Ascending aorta (tissue), 2 donors: Measurements from ENCODE around the gene TCF3. TPM values are rescaled to one million over a fixed set of nuclear protein-coding genes. Genes with fewer than 3 reads are reported as not detected.

Experiments used
- DNase-seq, 2 donors: peaks; one replicate each; pipeline ENCODE4 v3.0.0-alpha.2; 2019; ENCODE audit warnings: low spot score in 2 of 2
- H3K27ac ChIP-seq, 2 donors: fragments of 200-600 bp; sonication (generic); one replicate each; pipeline ENCODE4 v1.5.1; 2016 to 2017; ENCODE audit warnings: mild to moderate bottlenecking in 1 of 2
- H3K27me3 ChIP-seq: fragments of 200-600 bp; sonication (generic); one replicate; pipeline ENCODE4 v1.5.1; 2017
- H3K36me3 ChIP-seq, 2 donors: fragments of 200-600 bp; sonication (generic); one replicate each; pipeline ENCODE4 v1.5.1; 2016
- H3K4me1 ChIP-seq, 2 donors: fragments of 200-600 bp; sonication (generic); one replicate each; pipeline ENCODE4 v1.5.1; 2016 to 2017; ENCODE audit warnings: mild to moderate bottlenecking in 1 of 2
- H3K4me3 ChIP-seq, 2 donors: fragments of 200-600 bp; sonication (generic); one replicate each; pipeline ENCODE4 v1.5.1; 2016 to 2017; ENCODE audit warnings: mild to moderate bottlenecking in 1 of 2
- H3K9me3 ChIP-seq, 2 donors: fragments of 200-600 bp; sonication (generic); one replicate each; pipeline ENCODE4 v1.5.1; 2016
- intact Hi-C: fragments of 100-400 bp; cut with DNase I; formaldehyde crosslinking; loops from one replicate; pipeline ENCODE4 v1.15.1; 2023
- total RNA-seq: library from RNA; depleted of rRNA; stranded (reverse); fragments of >200 nt; gene quantifications from one replicate; pipeline ENCODE4 v1.1.0, GENCODE V29; 2016
- TF ChIP-seq, protein P1 (sequence below), 3 experiments: fragments of 200-600 bp in 2 of 3; fragments of 450-650 bp in 1 of 3; sonication (generic) in 2 of 3; IDR thresholded peaks; one replicate each; pipeline ENCODE4 v1.5.1; 2016 to 2019; ENCODE audit warnings: antibody characterized with exemption in 3 of 3, mild to moderate bottlenecking in 1 of 3, moderate library complexity in 1 of 3

Gene TCF3
- total RNA-seq, 1 donor from 2014 or later: 209 TPM

DNA sequence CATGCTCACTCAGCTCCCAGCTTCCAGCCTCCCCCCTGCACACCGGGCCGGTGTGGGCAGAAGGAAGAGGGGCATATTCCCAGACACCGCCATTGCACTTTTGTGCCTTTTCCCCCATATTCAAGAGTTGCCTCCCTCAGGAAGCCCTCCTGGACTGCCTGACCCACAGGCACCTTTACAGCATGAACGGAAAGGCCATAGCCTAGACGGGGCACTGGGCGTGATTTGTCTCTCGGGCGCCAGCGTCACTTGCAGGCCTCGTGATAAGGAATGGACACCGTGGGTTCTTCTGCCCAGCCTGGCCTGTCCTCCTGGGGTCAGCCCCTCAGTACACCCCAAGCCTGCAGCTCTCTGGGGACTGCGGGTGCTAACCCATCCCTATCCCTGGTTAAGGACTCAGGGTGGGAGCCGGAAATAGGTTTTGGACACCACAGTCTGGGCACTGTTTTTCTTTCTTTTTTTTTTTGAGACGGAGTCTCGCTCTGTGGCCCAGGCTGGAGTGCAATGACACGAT lies 46.2 kb downstream of the TCF3 start:
- peak overlapping the region; percentile 93 to 98 for H3K4me3 ChIP-seq
- TF ChIP-seq, protein P1, sequence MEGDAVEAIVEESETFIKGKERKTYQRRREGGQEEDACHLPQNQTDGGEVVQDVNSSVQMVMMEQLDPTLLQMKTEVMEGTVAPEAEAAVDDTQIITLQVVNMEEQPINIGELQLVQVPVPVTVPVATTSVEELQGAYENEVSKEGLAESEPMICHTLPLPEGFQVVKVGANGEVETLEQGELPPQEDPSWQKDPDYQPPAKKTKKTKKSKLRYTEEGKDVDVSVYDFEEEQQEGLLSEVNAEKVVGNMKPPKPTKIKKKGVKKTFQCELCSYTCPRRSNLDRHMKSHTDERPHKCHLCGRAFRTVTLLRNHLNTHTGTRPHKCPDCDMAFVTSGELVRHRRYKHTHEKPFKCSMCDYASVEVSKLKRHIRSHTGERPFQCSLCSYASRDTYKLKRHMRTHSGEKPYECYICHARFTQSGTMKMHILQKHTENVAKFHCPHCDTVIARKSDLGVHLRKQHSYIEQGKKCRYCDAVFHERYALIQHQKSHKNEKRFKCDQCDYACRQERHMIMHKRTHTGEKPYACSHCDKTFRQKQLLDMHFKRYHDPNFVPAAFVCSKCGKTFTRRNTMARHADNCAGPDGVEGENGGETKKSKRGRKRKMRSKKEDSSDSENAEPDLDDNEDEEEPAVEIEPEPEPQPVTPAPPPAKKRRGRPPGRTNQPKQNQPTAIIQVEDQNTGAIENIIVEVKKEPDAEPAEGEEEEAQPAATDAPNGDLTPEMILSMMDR (IDR thresholded peaks at IDR 0.05): no peak
- no peaks in the 10 kb centered on the region for H3K9me3 ChIP-seq
- H3K36me3 ChIP-seq: peaks cover under 1 to 12% of the 10 kb centered on the region in 2 donors
- no peaks in the 10 kb centered on the region for H3K27me3 ChIP-seq
- H3K27ac ChIP-seq: peak overlapping the region; percentile 92
- DNase-seq: no peak
- H3K4me1 ChIP-seq: peaks cover 15 to 25% of the 10 kb centered on the region in 2 donors
- intact Hi-C loops: loop anchor here (5.0 kb wide), 1 partner anchor 39 kb away; the partner anchor contains the start of gene MEX3D

DNA sequence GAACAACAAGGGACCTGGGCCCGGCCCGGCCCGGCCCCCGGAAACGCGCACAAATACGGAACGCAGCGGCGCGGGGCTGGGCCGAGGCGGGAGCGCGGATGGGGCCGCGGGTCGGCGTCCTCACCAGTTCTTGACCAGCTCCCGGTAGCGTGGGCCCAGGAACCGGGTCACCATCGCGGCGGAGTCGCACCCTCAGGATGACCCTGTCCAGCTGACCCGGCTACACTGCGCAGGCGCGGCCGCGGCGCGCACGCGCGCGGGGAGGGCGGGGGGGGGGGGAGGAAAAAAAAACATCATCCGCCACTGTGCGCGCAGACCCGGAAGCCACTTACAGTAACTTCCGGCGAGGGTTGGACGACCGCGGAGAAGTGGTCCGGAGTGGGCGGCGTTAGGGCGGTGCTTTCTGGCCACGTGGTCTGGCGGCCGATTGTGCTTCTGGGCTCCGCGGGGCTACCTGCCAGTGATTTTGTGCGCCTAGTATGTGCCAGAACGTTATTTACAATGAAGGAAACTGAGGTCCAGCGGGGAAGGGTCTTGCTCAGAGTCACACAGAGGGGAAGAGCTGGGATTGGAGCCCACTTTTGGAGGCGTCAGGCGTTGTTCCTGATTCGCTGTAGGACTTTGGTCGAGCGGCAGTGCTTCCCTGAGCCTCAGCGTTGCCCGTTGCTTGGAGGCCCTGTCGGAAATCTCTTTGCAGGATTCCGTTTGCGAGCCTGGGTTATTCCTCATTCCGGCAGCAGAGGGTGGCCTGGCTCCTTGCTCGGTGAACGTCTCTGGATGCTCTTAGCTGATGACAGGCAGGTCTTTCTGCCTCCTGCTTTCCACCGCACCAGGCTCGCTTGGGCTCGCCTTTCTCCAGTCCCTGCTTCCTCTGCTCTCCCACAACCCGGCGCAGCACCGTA lies 46.9 kb downstream of the TCF3 start, which contains the start of gene UQCR11:
Gene UQCR11, minus strand, starts transcription at position 227 of the 902 bp plus-strand sequence. Its CDS starts 53 bp downstream, at position 174.
- intact Hi-C loops: loop anchor here (1.0 to 5.0 kb wide), 3 partner anchors 13 to 48 kb away; partner anchors contain the start of genes MBD3 and MEX3D
- H3K36me3 ChIP-seq: peaks cover 0 to 10% of the 10 kb centered on the region in 2 donors
- TF ChIP-seq, protein P1 (IDR thresholded peaks at IDR 0.05): peak; percentile 59 to 71 (median 65)
- peaks cover 15 to 25% of the 10 kb centered on the region in 2 donors for H3K4me1 ChIP-seq
- no peaks in the 10 kb centered on the region for H3K9me3 ChIP-seq
- peak; percentile 83 to 97 for DNase-seq
- H3K4me3 ChIP-seq: peak within 1 kb of the TSS; percentile 93 to 98
- peak within 1 kb of the TSS; percentile 92 for H3K27ac ChIP-seq
- H3K27me3 ChIP-seq: no peaks in the 10 kb centered on the region

DNA sequence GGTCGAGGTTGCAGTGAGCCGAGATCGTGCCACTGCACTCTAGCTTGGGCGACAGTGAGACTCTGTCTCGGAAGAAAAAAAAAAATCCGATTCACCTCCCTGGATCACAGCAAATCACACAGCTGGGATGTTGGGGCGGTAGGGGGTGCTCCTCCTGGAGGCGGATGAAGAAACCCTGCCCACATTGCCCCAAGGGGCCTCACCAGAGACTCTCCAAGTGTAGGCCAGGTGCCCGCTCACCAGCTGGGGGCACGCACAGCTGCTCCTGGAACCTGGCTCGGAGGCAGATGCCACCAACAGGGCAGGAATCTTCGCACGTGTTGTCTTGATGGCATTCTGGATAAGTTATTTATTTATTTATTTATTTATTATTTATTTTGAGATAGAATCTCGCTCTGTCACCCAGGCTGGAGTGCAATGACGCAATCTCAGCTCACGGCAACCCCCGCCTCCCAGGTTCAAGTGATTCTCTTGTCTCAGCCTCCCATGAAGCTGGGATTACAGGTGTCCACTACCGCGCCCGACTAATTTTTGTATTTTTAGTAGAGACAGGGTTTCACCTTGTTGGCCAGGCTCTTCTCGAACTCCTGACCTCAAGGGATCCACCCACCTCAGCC lies 50.2 kb downstream of the TCF3 start:
- H3K4me1 ChIP-seq: peaks cover 15 to 25% of the 10 kb centered on the region in 2 donors
- no peak overlapping the region for H3K4me3 ChIP-seq
- intact Hi-C loops: no loop called here
- DNase-seq: no peak
- no peaks in the 10 kb centered on the region for H3K9me3 ChIP-seq
- H3K27ac ChIP-seq: no peak overlapping the region
- H3K27me3 ChIP-seq: no peaks in the 10 kb centered on the region
- TF ChIP-seq, protein P1 (IDR thresholded peaks at IDR 0.05): no peak
- peaks cover 20 to 30% of the 10 kb centered on the region in 2 donors for H3K36me3 ChIP-seq

DNA sequence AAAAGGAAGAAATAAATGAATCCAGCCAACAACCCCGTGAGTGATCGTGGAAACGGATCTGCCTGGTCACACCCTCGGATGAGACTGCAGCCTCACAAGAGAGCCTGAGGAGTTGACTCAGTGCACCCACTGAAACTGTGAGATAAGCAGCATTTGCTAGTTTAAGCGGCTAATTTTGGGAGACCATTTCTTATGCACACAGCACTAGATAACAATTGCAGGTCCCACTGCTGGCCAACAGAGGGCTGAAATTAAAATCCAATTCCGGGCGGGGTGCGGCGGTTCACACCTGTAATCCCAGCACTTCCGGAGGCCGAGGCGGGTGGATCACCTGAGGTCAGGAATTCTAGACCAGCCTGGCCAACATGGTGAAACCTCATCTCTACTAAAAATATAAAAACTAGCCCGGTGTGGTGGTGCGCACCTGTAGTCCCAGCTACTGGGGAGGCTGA lies 50.8 kb downstream of the TCF3 start:
- intact Hi-C loops: no loop called here
- no peaks in the 10 kb centered on the region for H3K9me3 ChIP-seq
- no peak overlapping the region for H3K4me3 ChIP-seq
- no peak overlapping the region for H3K27ac ChIP-seq
- peaks cover 25 to 35% of the 10 kb centered on the region in 2 donors for H3K36me3 ChIP-seq
- no peak for DNase-seq
- H3K27me3 ChIP-seq: no peaks in the 10 kb centered on the region
- TF ChIP-seq, protein P1 (IDR thresholded peaks at IDR 0.05): no peak
- H3K4me1 ChIP-seq: peaks cover 15 to 25% of the 10 kb centered on the region in 2 donors

DNA sequence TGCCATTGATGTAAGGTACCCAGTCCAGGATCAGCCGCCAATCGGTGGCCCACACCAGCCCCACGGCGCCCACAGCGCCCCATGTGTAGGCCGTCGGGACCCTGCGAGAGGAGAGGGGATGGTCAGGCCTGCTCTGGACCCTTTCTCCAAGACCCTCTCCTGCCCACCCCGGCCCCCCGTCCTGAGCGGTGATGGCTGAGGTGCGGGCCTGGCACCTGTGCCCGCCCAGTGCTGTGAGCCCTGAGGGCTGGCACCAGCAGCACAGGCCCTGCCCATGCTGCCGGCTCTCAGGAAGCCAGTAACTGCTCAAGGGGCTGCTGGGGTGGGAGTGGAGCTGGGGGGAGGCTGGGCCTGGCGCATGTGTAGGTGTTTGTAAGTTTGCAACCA lies 53.0 kb downstream of the TCF3 start:
- Histone ChIP-seq H3K4me3 (no peak overlapping the region), H3K36me3 (peaks cover 27 to 38% of the 10 kb centered on the region in 2 donors)
- TF ChIP-seq, protein P1 (IDR thresholded peaks at IDR 0.05): no peak

More for the DNA sequence above, 53.0 kb downstream of the TCF3 start:
- H3K27me3 ChIP-seq: no peaks in the 10 kb centered on the region
- no peaks in the 10 kb centered on the region for H3K9me3 ChIP-seq
- intact Hi-C loops: no loop called here
- no peak overlapping the region for H3K27ac ChIP-seq
- no peak for DNase-seq
- H3K4me1 ChIP-seq: peaks cover 7 to 17% of the 10 kb centered on the region in 2 donors
